ENCODE data around the gene SPATS2.
A peak's percentile ranks its signal among the peaks of the same experiment; 100 is the strongest.

Gene SPATS2

DNA sequence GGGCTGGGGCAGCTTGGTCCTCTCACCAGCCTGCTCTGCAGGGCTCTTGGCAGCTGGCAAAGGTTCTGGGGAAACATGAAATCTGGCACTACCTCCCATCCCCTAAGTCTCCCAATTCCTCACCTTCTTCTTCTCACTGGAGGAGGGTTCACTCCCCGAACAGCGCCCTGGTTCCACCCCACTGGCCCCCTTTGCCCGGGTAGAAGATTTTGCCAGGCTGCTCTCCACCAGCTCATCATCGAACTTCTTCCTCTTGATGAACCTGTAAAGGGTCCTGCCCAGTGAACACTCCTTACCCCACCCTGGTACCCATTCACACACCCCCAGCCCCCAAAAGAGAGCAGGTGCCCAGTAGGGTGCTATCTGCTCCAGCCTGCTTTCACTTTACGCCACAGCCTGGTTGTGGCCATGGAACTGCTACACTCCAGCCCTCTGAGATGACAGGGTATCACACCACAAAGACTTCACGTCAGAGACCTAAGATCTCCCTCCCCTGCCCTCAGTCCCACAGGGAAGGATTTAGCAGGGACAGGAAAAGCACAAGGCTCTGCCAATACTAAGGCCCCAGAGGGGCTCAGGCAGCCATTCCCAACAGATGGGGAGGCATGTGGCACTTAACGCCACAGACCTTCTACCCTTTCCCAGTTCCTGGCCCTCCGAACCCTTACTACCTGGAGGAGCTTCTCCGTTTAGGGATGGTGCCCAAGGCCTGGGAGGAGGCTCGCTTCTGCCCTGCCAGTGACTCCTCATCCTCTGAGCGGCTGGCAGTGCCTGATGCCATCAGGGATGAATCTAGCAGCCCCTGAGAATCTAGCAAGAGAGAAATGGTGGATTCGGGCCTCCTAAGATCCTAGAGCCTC lies 198.4 kb downstream of the SPATS2 start:
- Histone ChIP-seq H3K36me3 (ENCODE audit: control insufficient read depth in 2 of 2, insufficient read depth in 2 of 2, low read length in 2 of 2) (peaks cover 29 to 44% of the 10 kb centered on the region in 2 donors), H3K4me3 (ENCODE audit: low read length in 2 of 2) (no peak overlapping the region), H3K9ac (ENCODE audit: low read length in 2 of 2) (no peak overlapping the region), H3K4me1 (ENCODE audit: control insufficient read depth, insufficient read depth, low read length) (peaks cover 31% of the 10 kb centered on the region), H3K9me3 (ENCODE audit: control insufficient read depth in 2 of 2, low read length in 2 of 2) (no peaks in the 10 kb centered on the region), H3K27me3 (ENCODE audit: control insufficient read depth in 1 of 2, insufficient read depth in 2 of 2, low read length in 2 of 2) (no peaks in the 10 kb centered on the region), H3K27ac (ENCODE audit: low read length) (no peak overlapping the region)

GRCh38 chr12:49566361-49566760 lies 199.1 kb downstream of the SPATS2 start:
- Histone ChIP-seq H3K9me3 (ENCODE audit: control insufficient read depth in 2 of 2, low read length in 2 of 2) (no peaks in the 10 kb centered on the region), H3K4me3 (ENCODE audit: low read length in 2 of 2) (no peak overlapping the region), H3K4me1 (ENCODE audit: control insufficient read depth, insufficient read depth, low read length) (peaks cover 35% of the 10 kb centered on the region), H3K36me3 (ENCODE audit: control insufficient read depth in 2 of 2, insufficient read depth in 2 of 2, low read length in 2 of 2) (peaks cover 28 to 37% of the 10 kb centered on the region in 2 donors), H3K27ac (ENCODE audit: low read length) (no peak overlapping the region), H3K27me3 (ENCODE audit: control insufficient read depth in 1 of 2, insufficient read depth in 2 of 2, low read length in 2 of 2) (no peaks in the 10 kb centered on the region), H3K9ac (ENCODE audit: low read length in 2 of 2) (peak overlapping the region in 1 of 2 donors; percentile 97)

DNA sequence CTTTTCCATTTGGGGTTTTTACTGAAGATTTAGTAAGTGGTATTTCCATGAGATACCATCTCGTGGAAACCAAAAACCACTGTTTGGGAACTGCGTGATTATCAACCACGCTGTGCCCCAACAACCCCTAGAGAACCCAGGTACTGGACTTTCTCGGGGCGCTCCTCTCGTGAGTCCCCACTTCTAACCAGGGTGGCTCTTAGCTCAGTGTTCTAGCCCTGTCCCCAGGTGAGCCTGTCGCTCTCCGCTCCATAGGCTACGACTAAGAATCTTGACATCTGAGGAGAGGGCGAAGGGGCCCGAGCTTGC lies 200.0 kb downstream of the SPATS2 start:
- Histone ChIP-seq H3K4me3 (ENCODE audit: low read length in 2 of 2) (peak overlapping the region; percentile 99 to 100), H3K27ac (ENCODE audit: low read length) (peak overlapping the region; percentile 80), H3K36me3 (ENCODE audit: control insufficient read depth in 2 of 2, insufficient read depth in 2 of 2, low read length in 2 of 2) (peaks cover 23 to 30% of the 10 kb centered on the region in 2 donors), H3K4me1 (ENCODE audit: control insufficient read depth, insufficient read depth, low read length) (peaks cover 35% of the 10 kb centered on the region), H3K9me3 (ENCODE audit: control insufficient read depth in 2 of 2, low read length in 2 of 2) (no peaks in the 10 kb centered on the region), H3K27me3 (ENCODE audit: control insufficient read depth in 1 of 2, insufficient read depth in 2 of 2, low read length in 2 of 2) (no peaks in the 10 kb centered on the region), H3K9ac (ENCODE audit: low read length in 2 of 2) (peak overlapping the region; percentile 94 to 97)

- Histone ChIP-seq H3K27me3 (ENCODE audit: control insufficient read depth in 1 of 2, insufficient read depth in 2 of 2, low read length in 2 of 2) (no peaks in the 10 kb centered on the region), H3K9ac (ENCODE audit: low read length in 2 of 2) (peak within 1 kb of the TSS; percentile 94 to 97), H3K27ac (ENCODE audit: low read length) (peak within 1 kb of the TSS; percentile 80), H3K36me3 (ENCODE audit: control insufficient read depth in 2 of 2, insufficient read depth in 2 of 2, low read length in 2 of 2) (peaks cover 17 to 25% of the 10 kb centered on the region in 2 donors), H3K4me1 (ENCODE audit: control insufficient read depth, insufficient read depth, low read length) (peaks cover 35% of the 10 kb centered on the region), H3K9me3 (ENCODE audit: control insufficient read depth in 2 of 2, low read length in 2 of 2) (no peaks in the 10 kb centered on the region), H3K4me3 (ENCODE audit: low read length in 2 of 2) (peak within 1 kb of the TSS; percentile 99 to 100)
Measured at GRCh38 chr12:49567611-49568441, 200.6 kb downstream of the SPATS2 start, which contains the start of gene MCRS1. TSS of gene MCRS1 (minus strand) at chr12:49568142. CDS start at chr12:49566731, 1,411 bp downstream.

- peak overlapping the region; percentile 80 for H3K27ac ChIP-seq (ENCODE audit: low read length)
- H3K4me3 ChIP-seq (ENCODE audit: low read length in 2 of 2), result peak overlapping the region; percentile 99 to 100
- no peaks in the 10 kb centered on the region for H3K9me3 ChIP-seq (ENCODE audit: control insufficient read depth in 2 of 2, low read length in 2 of 2)
- peaks cover 9 to 17% of the 10 kb centered on the region in 2 donors for H3K36me3 ChIP-seq (ENCODE audit: control insufficient read depth in 2 of 2, insufficient read depth in 2 of 2, low read length in 2 of 2)
- H3K27me3 ChIP-seq (ENCODE audit: control insufficient read depth in 1 of 2, insufficient read depth in 2 of 2, low read length in 2 of 2), result no peaks in the 10 kb centered on the region
- H3K4me1 ChIP-seq (ENCODE audit: control insufficient read depth, insufficient read depth, low read length), result peaks cover 35% of the 10 kb centered on the region
- H3K9ac ChIP-seq (ENCODE audit: low read length in 2 of 2), result peak overlapping the region; percentile 94 to 97
Measured at GRCh38 chr12:49568442-49569162, 201.3 kb downstream of the SPATS2 start.
